ENCODE data around the gene TECTA.

TECTA gene

GRCh38 chr11:121127809-121128208 lies 26.8 kb downstream of the TECTA start:
- no peak for DNase-seq (ENCODE audit: low spot score)

GRCh38 chr11:121129362-121130340 lies 28.6 kb downstream of the TECTA start:
- DNase-seq (ENCODE audit: low spot score) = no peak

- no peak for DNase-seq (ENCODE audit: low spot score)
Observed at GRCh38 chr11:121131656-121132055, 30.6 kb downstream of the TECTA start.

GRCh38 chr11:121132211-121132976 lies 31.4 kb downstream of the TECTA start:
- DNase-seq (ENCODE audit: low spot score) = no peak

- DNase-seq (ENCODE audit: low spot score) = no peak
Observed at GRCh38 chr11:121134741-121135312, 33.8 kb downstream of the TECTA start.

GRCh38 chr11:121137005-121137404 lies 36.0 kb downstream of the TECTA start:
- DNase-seq (ENCODE audit: low spot score) = no peak

- DNase-seq (ENCODE audit: low spot score) = no peak
Observed at GRCh38 chr11:121138259-121138658, 37.2 kb downstream of the TECTA start.

- no peak for DNase-seq (ENCODE audit: low spot score)
Observed at GRCh38 chr11:121140369-121140768, 39.3 kb downstream of the TECTA start.

- peak; percentile 13 for DNase-seq (ENCODE audit: low spot score)
Observed at GRCh38 chr11:121141066-121141465, 40.0 kb downstream of the TECTA start.

- DNase-seq (ENCODE audit: low spot score) = no peak
Observed at GRCh38 chr11:121143921-121144320, 42.9 kb downstream of the TECTA start.

- DNase-seq (ENCODE audit: low spot score) = no peak
Observed at GRCh38 chr11:121144723-121145122, 43.7 kb downstream of the TECTA start.

GRCh38 chr11:121145826-121146225 lies 44.8 kb downstream of the TECTA start:
- DNase-seq (ENCODE audit: low spot score) = no peak

- no peak for DNase-seq (ENCODE audit: low spot score)
Observed at GRCh38 chr11:121149116-121149515, 48.1 kb downstream of the TECTA start.

- no peak for DNase-seq (ENCODE audit: low spot score)
Observed at GRCh38 chr11:121151207-121151688, 50.2 kb downstream of the TECTA start.

GRCh38 chr11:121152764-121153163 lies 51.7 kb downstream of the TECTA start:
- no peak for DNase-seq (ENCODE audit: low spot score)

- DNase-seq (ENCODE audit: low spot score) = no peak
Observed at GRCh38 chr11:121153472-121153871, 52.4 kb downstream of the TECTA start.

GRCh38 chr11:121154486-121155314 lies 53.7 kb downstream of the TECTA start:
- no peak for DNase-seq (ENCODE audit: low spot score)

- DNase-seq (ENCODE audit: low spot score) = no peak
Observed at GRCh38 chr11:121157756-121158155, 56.7 kb downstream of the TECTA start.

- no peak for DNase-seq (ENCODE audit: low spot score)
Observed at GRCh38 chr11:121159741-121160140, 58.7 kb downstream of the TECTA start.

GRCh38 chr11:121161349-121161917 lies 60.4 kb downstream of the TECTA start:
- no peak for DNase-seq (ENCODE audit: low spot score)

- DNase-seq (ENCODE audit: low spot score) = no peak
Observed at GRCh38 chr11:121163658-121164308, 62.7 kb downstream of the TECTA start.

Data from AG08396 (cell line).